Brain microvascular endothelial cell (primary cell): ENCODE measurements around the gene ADD1.
A peak's percentile ranks its signal among the peaks of the same experiment; 100 is the strongest.

Source experiments
- DNase-seq: peaks from one replicate; pipeline ENCODE4 v3.0.0-alpha.2; 2020
- H3K27ac ChIP-seq: fragments of 250-450 bp; sonication (Bioruptor Pico); 2 replicates; pipeline ENCODE4 v1.5.1; 2020; ENCODE audit warnings: mild to moderate bottlenecking, moderate library complexity
- H3K27me3 ChIP-seq: fragments of 250-450 bp; sonication (Bioruptor Pico); replicated peaks from 2 replicates; pipeline ENCODE4 v1.5.1; 2020; ENCODE audit warnings: mild to moderate bottlenecking
- H3K36me3 ChIP-seq: fragments of 250-450 bp; sonication (Bioruptor Pico); replicated peaks from 2 replicates; pipeline ENCODE4 v1.5.1; 2020; ENCODE audit warnings: mild to moderate bottlenecking
- H3K4me3 ChIP-seq: 2 replicates; pipeline ENCODE4 v1.5.1; 2011; ENCODE audit warnings: low read depth, mild to moderate bottlenecking, control low read depth, low read length, moderate library complexity
- in situ Hi-C: cut with HindIII; loops from 2 replicates; pipeline ENCODE4 v1.10.0; 2017; ENCODE audit warnings: low sequenced_read_pairs, low pct_ligation_motif_present
- TF ChIP-seq, protein P1 (sequence below): IDR thresholded peaks from 2 replicates; pipeline ENCODE4 v1.5.1; 2011; ENCODE audit warnings: low read depth, mild to moderate bottlenecking, moderate library complexity, low read length, control low read depth, inconsistent platforms; ENCODE audit errors: missing control alignments

Gene ADD1

DNA sequence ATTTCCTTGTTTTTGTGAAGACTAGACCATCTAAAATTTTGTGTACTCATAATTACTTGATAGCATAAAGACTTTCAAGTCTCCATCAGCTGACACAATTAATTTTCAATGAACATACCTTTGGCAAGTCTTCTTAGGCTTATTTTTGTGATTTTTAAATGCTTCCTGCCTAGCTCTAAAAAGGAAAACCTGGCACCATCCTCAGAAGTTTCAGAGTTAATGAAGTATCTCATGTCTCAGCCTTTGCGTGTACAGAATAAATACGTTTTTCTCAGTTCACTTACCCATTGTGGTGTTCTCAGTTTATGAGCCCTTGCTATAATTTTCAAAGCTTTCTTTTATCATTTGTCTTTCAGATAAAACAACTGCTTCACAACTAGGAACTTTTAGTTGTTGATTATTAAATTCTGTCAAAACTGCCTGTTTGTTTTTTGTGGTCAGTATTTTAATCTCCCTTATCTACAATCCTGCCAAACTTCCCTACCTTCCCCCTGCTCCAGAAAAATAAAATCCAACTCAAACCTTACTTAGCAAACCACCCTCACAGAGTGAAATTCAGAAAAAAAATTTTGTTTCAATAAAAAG, 21.6 kb downstream of the ADD1 start:
- in situ Hi-C loops: no loop called here
- Histone ChIP-seq H3K36me3 (no peaks in the 10 kb centered on the region), H3K27ac (no peak overlapping the region), H3K27me3 (no peaks in the 10 kb centered on the region), H3K4me3 (no peak overlapping the region)
- DNase-seq: no peak
- TF ChIP-seq, protein P1, sequence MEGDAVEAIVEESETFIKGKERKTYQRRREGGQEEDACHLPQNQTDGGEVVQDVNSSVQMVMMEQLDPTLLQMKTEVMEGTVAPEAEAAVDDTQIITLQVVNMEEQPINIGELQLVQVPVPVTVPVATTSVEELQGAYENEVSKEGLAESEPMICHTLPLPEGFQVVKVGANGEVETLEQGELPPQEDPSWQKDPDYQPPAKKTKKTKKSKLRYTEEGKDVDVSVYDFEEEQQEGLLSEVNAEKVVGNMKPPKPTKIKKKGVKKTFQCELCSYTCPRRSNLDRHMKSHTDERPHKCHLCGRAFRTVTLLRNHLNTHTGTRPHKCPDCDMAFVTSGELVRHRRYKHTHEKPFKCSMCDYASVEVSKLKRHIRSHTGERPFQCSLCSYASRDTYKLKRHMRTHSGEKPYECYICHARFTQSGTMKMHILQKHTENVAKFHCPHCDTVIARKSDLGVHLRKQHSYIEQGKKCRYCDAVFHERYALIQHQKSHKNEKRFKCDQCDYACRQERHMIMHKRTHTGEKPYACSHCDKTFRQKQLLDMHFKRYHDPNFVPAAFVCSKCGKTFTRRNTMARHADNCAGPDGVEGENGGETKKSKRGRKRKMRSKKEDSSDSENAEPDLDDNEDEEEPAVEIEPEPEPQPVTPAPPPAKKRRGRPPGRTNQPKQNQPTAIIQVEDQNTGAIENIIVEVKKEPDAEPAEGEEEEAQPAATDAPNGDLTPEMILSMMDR: no peak

DNA sequence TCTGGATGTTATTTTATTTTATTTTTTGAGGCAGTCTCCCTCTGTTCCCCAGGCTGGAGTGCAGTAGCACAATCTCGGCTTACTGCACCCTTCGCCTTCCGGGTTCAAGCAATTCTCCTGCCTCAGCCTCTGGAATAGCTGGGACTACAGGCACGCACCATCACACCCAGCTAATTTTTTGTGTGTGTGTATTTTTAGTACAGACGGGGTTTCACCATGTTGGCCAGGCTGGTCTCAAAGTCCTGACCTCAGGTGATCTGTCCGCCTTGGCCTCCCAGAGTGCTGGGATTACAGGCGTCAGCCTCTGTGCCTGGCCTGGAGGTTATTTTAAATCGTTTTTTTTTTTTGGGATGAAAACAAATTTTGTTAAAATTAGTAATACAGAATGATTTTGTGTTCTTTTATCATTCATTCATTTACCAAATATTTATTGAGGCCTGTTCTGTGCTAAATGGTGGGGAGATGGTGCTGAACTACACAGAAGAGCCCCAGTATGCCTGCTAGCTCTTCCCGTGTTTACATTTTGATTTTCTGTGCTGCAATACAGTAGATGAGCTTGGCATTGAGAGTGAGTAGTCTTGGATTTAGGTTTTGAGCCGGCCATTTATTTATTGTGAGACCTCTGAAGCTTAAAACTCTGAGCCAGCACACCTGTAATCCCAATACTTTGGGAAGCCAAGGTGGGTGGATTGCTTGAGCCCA, 22.7 kb downstream of the ADD1 start:
- Histone ChIP-seq H3K27ac (peak overlapping the region; percentile 58), H3K36me3 (no peaks in the 10 kb centered on the region), H3K4me3 (no peak overlapping the region), H3K27me3 (no peaks in the 10 kb centered on the region)
- in situ Hi-C loops: no loop called here
- DNase-seq: no peak
- TF ChIP-seq, protein P1: no peak

DNA sequence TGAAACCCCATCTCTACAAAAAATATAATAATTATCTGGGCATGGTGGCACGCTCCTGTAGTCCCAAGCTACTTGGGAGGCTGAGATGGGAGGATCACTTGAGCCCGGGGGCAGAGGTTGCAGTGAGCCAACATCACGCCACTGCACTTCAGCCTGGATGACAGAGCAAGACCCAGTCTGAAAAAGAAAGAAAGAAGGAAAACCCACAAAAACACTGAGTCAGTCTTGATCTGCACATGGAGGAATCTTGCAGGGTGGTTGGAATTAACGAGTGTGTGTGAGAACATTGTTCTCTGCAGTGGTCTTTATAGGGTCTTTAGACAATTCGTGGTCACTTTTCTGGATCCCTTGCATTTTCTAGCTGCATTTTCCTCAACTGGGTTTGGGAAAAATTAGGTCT, 23.2 kb downstream of the ADD1 start:
- DNase-seq: peak; percentile 59
- H3K27ac ChIP-seq: peak overlapping the region; percentile 58
- in situ Hi-C loops: no loop called here
- TF ChIP-seq, protein P1: no peak
- no peak overlapping the region for H3K4me3 ChIP-seq
- no peaks in the 10 kb centered on the region for H3K27me3 ChIP-seq
- no peaks in the 10 kb centered on the region for H3K36me3 ChIP-seq

DNA sequence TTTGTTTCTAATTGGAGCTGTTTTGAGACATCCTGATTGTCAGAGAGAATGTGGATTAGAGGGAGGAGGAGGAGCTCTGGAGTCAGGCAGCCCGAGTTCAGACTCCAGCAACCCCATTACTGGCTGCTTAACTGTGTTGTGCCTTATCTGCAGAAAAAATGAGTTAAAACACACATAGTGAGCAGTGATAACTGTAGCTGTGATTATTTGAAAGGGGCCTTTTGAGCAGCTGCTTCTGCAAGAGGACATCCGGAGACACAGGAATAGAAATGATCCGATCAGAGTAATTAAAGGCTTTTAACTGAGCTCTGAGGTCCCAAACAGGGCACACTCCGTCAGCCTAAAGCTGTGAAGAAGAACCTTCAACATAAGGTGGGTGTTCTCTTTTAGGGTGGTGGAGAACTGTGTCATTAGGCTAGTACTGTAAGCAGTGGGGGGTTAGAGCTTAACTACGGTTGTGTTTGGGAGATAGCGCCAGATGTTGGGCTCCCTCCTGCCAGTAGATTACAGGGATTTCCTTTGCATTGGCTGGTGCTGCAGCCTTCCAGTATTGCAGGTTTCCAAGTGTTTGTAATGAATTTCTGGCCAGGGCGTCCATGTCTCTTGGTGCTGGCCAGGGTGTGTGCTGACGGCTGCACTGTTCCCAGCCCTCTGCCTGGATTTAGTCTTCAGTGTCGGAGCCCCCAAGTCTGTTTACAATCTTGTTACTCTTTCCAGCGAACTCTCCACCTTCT, 24.3 kb downstream of the ADD1 start:
- Histone ChIP-seq H3K27ac (peak overlapping the region; percentile 58), H3K36me3 (no peaks in the 10 kb centered on the region), H3K27me3 (no peaks in the 10 kb centered on the region), H3K4me3 (peak overlapping the region; percentile 9)
- DNase-seq: peak; percentile 27
- in situ Hi-C loops: no loop called here
- TF ChIP-seq, protein P1: no peak

DNA sequence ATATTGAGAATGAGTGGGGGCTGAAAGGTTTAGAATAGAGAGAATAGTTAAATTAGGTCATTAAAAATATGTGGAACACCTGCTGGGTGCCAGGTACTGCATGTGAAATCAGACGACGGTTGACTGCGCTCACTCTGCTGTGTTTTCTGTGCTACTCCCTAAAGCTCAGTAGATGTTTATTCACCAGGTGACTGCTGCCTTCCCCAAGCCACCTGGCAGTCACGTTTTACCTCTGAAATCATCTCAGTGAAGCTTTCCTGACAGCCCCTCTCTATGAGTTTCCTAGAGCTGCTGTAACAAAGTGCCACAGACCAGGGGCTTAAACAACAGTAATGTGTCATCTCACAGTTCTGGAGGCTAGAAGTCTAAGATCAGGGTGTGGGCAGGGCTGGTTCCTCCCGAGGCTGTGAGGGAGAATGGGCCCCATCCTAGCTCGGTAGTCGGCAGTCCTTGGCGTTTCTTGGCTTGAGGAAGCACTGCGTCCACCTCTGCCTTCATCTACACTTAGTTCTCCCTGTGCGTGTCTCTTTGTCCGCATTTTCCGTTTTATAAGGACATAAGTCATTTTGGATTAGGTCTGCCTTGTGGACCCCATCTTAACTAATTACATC, 25.3 kb downstream of the ADD1 start:
- Histone ChIP-seq H3K36me3 (no peaks in the 10 kb centered on the region), H3K27me3 (no peaks in the 10 kb centered on the region), H3K4me3 (no peak overlapping the region), H3K27ac (peak overlapping the region; percentile 58)
- no peak for DNase-seq
- in situ Hi-C loops: no loop called here
- TF ChIP-seq, protein P1: no peak
